GM18498 (cell line): Measurements from ENCODE around the gene CCDC117.
"Not testable (repeated sequence)": the region's sequence is repeated elsewhere in the genome, so short reads cannot be mapped to it uniquely, and the experiment has no call there.

Source experiments
- ATAC-seq: cut with Tn5 transposase; IDR thresholded peaks from one replicate; pipeline ENCODE4 v1.9.1; 2021; ENCODE audit warnings: mild to moderate bottlenecking, moderate library complexity; ENCODE audit not compliant: unreplicated experiment

Gene CCDC117

GRCh38 chr22:28800308-28801041, 28.0 kb downstream of the CCDC117 start, which contains the start of gene XBP1:
TSS of gene XBP1 (minus strand) at chr22:28800569.
- peak; percentile 81 for ATAC-seq

GRCh38 chr22:28801845-28802594, 29.5 kb downstream of the CCDC117 start:
- no peak for ATAC-seq

GRCh38 chr22:28802595-28803123, 30.2 kb downstream of the CCDC117 start:
- no peak for ATAC-seq

- not testable (repeated sequence) for ATAC-seq
Observed at GRCh38 chr22:28805426-28805825, 32.9 kb downstream of the CCDC117 start.

GRCh38 chr22:28808716-28809355, 36.3 kb downstream of the CCDC117 start:
- ATAC-seq = no peak

GRCh38 chr22:28810821-28811491, 38.5 kb downstream of the CCDC117 start:
- ATAC-seq = no peak

GRCh38 chr22:28812516-28812915, 40.0 kb downstream of the CCDC117 start:
- ATAC-seq = no peak

- ATAC-seq = no peak
Observed at GRCh38 chr22:28813772-28814518, 41.5 kb downstream of the CCDC117 start.

- no peak for ATAC-seq
Observed at GRCh38 chr22:28815111-28815510, 42.6 kb downstream of the CCDC117 start.

GRCh38 chr22:28815729-28816128, 43.2 kb downstream of the CCDC117 start:
- no peak for ATAC-seq

- no peak for ATAC-seq
Observed at GRCh38 chr22:28817064-28817463, 44.6 kb downstream of the CCDC117 start.

- no peak for ATAC-seq
Observed at GRCh38 chr22:28817919-28818859, 45.7 kb downstream of the CCDC117 start.

- ATAC-seq = peak; percentile 66
Observed at GRCh38 chr22:28819253-28820096, 47.0 kb downstream of the CCDC117 start.

GRCh38 chr22:28820885-28821284, 48.4 kb downstream of the CCDC117 start:
- ATAC-seq = no peak

GRCh38 chr22:28821452-28821851, 49.0 kb downstream of the CCDC117 start:
- no peak for ATAC-seq

- no peak for ATAC-seq
Observed at GRCh38 chr22:28822930-28823551, 50.5 kb downstream of the CCDC117 start.

GRCh38 chr22:28824455-28824854, 52.0 kb downstream of the CCDC117 start:
- not testable (repeated sequence) for ATAC-seq

GRCh38 chr22:28826430-28826829, 53.9 kb downstream of the CCDC117 start:
- not testable (repeated sequence) for ATAC-seq
